Stimulated activated CD8-positive, alpha-beta memory T cell treated with anti-CD3 and anti-CD28 coated beads, Interleukin-4, amount 100 ng/mL, for 48 hours (primary cell): Measurements from ENCODE around the gene RPTOR.
"Not testable (repeated sequence)": the region's sequence is repeated elsewhere in the genome, so short reads cannot be mapped to it uniquely, and the experiment has no call there.

Experiments used
- DNase-seq: peaks from one replicate; pipeline ENCODE4 v3.0.0-alpha.2; 2020

Gene RPTOR

DNA sequence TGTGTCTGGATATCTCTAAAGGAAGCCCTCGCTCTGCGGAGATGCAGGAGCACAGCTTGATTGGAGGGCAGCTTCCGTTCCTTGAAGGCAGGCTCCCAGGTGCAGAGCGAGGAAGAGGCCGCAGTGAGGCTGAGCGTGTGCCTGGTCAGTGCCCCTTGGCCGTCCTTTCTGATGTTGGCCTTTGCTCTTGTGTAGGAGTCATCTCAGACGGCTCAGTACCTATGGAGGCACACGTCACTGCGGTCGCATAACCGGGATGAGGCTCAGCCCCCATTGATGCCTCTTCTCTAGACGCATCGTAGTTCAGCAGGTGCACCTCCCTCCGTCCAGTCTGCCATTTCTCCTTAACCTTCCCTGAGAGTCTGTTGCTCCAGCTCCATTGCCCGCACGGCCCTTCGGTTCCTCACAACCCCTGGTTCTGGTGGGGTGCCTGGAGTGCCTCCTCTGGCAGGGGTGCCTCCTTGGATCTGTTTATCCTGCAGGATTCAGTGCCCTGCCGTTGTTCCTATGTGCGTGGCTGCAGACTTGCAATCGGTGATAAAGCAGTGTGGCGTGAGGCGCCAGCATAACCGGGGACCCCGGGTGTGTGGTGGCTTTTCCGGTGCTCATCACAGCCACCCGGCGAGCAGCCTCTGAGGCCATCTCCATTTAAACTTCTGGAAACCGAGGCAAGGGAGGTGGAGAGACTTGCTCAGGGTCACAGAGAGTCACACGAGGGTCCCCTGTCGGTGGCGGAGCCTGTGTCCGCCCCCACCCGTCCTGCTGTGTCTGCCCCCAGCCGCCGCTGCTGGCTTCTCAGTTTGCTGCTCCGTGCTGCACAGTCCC is 258.2 kb downstream of the RPTOR start:
- no peak for DNase-seq

DNA sequence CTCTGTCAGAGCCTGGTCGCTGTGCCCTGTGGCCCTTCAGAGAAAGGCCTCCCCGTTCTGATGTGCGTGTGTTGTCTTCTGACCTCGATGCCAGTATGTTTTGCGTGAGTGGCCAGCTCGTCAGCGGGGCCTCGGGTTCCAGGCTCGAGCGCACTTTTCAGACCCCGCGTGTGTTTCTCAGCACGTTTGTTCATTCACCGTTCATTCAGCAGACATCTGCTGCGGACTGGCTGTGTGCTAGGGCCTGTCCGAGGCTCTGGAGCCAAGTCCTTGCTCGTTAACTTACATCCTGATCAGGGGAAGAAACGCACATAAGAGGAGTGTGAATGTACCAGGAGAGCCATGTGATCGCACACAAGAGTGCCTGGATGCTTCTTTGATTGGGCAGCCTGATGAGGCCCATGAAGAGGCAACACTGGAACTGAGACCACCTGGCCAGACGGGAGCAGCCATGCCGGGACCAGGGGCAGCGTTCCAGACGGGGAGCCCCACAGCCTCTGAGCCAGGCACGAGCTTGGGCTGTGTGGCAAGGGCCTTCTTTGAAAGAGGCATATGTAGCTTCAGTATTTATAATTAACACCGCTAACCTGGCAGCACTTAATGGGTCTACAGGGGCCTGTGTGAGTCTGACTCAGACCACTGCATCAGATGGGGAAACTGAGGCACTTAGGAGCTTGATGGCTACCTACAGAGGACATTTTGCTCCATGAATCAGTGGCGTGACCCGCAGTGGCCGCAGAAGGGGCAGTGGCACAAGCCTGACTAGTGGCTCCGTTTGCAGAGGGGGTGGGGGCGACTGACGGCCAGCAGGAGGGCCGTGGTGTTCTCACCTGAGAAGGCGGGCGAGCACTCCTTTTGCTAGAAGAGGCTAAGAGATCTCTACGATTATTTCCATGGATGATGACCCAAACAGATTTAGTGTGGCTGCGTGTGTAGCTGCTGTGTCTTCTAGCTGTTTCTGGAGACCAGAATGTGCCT is 259.1 kb downstream of the RPTOR start:
- no peak for DNase-seq

DNA sequence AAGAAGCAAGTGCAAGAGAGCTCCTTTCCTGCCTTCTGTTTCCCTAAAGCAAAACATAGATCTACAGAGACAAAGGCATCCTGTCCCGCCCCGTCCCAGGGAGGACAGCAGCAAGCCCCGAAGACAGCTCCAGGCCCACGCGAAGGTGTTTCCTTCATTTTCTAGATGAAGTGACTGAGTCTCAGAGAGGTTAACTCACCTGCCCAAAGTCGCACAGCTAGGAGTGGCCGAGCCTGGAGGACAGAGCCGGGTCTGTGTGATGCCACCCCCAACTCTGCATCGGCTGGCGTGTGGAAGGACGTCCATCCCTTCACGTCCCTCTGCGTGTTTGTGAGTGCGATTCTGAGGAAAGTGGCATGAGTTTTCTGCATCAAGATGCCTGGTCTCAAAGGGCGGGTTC is 259.8 kb downstream of the RPTOR start:
- DNase-seq = no peak

DNA sequence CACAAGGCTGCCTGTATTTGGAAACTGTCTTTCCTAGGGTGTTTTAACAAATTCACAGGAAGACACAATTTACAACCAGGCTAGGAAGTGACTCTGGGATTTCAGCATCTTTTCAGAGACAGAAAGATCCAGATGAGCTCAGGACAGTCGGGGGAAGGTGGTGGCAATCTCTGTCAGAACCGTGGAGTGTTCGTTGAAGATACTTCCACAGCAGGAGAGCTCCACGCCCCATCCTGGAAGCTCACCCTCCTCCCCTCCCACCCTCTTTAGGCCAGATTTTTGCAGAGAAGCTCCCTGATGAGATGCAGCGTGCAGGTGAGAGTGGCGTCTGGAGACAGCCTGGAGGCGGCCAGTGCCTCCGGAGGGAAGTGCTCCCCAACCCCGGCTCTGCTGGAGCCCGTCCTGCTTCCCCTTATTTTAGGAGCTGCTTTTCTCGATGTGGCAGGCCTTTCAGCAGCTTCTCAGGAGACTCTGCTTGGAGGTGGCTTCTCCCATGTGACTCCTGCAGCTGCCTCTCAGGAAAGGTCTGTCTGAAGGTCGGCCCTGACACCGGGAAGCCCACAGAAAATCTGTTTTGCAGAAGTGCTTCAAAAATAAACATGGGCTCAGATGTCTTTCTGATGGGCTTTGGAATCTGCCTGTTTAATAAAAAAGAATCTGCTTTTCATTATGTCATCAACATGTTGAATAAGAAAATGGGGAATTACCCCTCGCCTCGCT is 260.6 kb downstream of the RPTOR start:
- no peak for DNase-seq

DNA sequence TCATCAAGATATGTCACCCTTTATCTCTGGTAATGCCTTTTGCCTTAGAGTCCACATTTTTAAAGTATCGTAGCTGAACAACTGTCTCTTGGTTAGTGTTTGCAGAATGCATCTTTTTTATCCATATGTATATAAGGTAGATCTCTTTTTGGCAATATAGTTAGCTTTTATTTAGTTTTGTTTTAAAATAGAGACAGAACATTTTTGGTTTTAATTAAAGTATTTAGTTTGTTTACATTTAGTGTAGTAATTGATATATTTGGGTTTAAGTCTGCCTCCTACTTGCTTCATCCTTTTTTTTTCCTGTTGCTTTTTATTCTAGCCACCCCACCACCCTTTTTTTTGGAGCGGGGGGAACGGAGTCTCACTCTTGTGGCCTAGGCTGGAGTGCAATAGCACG is 262.4 kb downstream of the RPTOR start:
- no peak for DNase-seq

DNA sequence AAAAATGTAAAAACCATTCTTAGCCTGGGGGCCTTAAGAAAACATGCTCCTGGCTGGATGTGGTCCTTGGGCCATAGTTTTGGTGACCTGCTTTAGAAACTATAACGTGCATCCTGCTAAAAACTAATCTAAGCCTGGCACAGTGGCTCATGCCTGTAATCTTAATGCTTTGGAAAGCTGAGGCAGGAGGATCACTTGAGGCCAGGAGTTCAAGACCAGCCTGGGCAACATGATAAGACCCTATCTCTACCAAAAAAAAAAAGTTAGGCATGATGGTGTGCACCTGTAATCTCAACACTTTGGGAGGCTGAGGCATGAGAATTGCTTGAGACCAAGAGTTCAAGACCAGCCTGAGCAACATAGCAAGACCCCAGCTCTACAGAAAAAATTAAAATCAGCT is 263.2 kb downstream of the RPTOR start:
- no peak for DNase-seq

DNA sequence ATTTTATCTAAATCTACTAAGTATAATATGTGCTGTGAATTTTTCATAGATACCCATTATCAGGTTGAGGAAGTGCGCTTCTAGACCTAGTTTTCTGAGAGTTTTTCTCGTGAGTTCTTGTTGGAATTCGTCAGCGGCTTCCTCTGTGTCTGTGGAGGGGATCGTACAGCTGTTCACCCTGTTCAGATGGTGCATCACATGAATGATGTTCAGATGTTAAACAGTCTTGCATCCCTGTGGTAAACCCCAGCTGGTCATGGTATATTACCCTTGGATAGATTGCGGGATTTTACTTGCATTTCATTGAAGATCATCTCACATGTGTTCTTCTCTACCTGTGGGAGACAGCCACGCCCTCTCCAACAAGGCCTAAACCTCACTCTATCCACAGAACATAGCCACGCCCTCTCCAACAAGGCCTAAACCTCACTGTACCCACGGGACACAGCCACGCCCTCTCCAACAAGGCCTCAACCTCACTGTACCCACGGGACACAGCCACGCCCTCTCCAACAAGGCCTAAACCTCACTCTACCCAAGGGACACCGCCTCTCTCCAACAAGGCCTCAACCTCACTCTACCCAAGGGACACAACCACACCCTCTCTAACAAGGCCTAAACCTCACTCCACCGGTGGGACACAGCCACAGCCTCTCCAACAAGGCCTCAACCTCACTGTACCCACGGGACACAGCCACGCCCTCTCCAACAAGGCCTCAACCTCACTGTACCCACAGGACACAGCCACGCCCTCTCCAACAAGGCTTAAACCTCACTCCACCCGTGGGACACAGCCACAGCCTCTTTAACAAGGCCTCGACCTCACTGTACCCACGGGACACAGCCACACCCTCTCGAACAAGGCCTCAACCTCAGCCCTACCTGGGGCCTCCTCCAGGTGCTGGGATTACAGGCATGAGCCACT is 266.8 kb downstream of the RPTOR start:
- no peak for DNase-seq

DNA sequence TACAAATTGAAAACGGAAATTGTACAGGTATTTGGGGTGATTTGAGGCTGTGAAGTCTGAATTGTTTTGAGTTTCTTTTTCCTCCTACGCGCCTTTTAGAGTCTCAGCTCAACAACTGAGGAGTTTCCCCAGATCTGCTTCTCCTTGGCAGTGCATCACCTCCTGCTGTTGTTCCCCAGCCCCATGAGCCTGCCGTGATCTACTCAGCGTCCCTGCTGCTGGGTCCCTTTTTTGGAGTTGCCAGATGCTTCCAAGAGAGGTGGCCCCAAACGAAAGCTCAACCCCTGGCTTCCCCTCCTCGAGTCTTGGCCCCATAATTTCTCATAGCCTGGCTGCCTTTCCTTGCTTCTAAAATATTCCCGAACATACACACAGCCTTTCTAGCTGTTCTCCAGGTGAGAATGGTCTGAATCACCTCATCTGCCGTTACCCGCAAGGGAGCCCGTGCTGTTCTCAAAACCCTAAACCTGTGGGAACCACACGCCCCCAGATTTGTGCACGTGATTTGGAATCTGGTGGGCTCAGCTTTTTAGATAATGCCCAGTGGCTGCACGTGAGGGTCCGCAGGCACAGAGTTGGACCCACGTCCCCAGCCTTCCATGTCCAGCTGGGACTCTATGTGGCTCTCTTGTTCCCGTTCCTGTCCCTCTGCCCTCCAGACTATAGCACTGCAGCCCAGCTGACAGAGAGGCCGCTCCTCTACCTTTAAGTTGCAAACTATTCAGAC is 267.9 kb downstream of the RPTOR start:
- DNase-seq = no peak

DNA sequence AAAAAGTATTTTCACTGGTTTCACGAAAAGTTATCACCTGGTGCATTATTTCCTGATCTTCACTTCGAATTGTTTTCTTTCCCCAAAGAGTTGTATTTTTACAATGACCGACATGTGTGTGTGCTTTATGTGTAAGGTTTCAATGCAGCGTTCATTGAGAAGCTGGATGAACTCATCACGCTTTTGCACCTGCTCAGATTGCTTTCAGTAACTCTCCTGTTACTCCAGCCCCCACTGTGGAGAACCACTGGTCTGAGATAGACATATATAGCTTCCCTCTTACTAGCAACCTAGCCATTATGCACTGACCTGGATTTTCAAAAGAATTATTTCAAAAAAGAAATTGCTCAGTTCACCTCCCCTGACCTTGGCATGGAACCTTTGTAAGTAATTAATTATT is 268.7 kb downstream of the RPTOR start:
- no peak for DNase-seq

DNA sequence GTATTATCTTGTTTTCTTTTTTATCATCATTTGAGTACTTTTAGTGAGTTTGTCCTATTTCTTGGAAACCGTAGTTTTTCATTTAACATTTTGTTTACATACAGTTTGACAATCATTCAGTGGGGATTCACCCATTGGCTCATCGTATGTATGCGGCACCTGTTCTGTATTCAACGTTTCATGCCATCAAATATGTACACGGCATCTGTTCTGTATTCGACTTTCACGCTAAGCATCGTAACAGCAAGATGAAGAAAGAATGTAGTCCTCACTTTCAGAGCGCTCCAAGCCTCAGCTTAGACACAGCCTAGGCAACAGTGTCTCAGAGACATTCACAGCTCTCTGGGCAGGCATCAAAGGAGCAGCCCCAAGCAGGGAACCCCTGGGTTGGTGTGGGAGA is 269.9 kb downstream of the RPTOR start:
- DNase-seq = no peak

DNA sequence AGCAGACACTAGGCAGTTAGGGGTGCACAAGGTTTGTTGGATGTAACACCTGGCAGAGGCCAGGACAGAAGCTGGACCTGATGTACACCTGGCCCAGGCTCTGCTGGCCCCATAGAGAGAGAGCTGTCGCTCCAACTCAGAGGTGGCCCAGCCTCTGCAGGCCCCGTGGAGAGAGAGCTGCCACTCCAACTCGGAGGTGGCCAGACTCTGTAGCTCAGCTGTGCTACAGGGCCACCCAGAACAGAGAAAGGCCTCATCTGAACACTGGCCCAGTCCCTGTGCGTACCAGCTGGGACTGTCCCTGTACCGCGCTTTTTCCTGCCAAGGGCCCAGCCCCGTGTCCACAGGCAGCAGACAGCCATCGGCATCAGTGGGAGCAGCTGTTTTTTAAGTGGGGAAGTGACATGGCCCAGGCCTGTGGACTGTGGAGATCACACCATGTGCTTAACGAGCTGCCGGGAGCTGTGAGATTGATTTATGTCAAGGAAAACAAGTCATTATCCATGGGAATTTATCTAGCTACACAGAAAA is 270.6 kb downstream of the RPTOR start:
- no peak for DNase-seq

DNA sequence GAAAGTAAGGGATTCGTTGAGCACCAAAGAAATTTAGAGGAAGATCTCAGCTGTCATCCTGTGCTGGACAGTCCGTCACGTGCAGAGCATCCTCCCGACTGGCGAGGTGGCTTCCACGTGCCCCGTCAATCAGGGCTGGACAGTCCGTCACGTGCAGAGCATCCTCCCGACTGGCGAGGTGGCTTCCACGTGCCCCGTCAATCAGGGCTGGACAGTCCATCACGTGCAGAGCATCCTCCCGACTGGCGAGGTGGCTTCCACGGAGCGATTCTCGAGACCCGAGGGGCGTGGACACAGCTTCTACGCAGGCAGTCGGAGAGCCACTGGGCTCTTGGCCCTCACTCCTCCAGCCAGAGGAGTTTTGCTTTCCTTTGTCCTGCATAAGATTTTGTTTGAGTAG is 271.1 kb downstream of the RPTOR start:
- not testable (repeated sequence) for DNase-seq

DNA sequence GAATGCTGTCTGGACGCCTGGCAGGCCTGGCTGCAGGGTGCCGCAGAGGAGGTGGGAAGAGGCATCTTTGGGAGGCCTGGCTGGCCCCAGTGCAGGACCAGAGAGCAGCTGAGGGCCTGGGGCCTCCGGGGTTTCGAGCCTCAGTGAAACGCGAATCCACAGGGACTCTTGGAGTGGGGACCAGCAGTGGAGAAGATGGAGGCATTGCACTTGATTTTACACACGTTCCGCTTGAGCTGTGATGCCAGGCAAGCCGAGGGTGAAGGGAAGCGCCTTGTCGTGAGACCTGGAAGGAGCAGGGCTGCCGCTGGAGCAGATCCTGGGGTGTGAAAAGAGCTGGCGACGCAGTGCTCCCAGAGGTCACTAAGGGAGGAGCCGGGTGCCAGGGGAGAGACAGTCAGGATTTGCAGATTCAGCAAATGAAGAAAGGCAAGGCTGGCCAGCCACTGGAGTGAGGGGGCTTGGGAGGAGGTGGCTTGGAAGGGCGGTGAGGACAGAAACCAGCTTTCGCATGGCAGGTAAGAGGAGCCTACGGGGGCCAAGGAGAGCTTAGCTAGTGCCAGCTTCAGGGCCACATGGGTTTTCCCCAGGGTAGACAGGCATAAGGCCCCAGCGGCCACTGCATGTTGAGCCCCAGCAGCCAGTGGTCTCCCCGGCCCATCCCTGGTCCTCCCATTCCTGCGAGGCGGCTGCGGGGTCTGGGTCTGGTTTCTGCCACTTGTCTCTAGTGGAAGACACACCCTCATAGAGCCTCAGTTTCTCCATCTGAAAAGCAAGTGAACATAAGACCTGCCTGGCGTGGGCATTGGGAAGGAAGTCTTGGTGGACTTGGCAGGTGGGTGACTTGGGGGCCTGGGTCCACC is 271.8 kb downstream of the RPTOR start:
- DNase-seq = no peak

DNA sequence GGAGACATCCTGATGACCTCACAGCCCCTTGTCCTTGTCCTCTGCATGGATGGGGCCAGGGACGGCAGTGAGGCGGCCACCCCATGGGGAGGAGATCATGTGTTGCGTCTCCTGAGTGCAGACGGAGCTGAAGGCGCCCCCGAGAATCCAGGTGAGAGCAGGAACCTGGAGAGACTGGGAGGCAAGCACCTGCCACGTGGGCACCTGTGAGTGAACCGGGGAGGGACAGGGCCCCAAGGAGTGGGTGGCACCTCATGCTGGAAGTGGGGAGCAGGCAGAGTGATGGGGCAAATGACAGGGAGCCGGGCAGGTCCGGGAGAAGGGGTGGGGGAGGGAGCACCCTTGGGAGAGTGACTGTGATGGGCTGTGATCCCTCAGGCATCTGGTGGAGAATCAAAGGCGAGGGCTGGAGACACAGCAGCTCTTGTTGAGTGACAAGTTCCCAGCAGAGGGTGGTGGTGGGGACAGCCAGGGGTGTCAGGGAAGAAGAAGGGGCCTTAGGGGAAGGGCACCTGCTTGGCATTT is 272.7 kb downstream of the RPTOR start:
- no peak for DNase-seq

DNA sequence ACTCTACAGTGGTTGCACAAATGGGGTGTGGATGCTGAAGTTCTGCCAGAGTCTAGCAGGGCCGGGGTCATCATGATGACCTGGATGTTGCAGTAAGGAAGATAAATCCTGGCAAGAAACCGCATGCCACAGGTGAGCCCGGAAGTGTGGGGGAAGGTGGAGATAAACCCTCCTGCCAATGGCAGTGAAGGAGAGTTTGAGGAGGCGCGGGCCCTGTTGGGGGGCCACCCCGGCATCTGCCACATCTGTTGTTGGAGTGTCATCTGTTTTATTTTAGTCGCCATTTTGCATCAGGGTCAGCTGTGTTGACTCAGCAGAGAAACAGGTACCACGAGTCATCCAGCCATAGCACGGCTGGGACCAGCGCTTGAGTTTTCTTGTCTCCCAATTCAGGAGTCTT is 273.2 kb downstream of the RPTOR start:
- DNase-seq = no peak

DNA sequence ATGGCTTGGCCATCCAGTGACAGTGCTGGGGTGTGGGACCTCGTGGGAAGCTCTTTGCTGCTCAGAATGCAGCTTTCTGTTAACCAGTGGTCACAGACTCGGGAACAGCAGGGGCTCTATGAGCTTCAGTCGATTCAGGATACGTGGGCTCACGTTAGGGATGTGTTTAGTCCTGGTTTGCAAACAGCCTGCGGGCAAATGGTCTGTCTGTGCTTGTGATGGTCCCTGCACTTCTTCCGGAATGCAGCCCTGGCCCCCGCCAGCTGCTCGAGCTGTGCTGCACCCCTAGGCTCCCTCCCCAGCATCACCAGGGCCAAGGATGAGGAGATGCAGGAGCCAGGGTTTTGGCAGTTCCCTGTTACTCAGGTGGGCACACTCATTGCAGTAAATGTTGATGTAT is 274.2 kb downstream of the RPTOR start:
- DNase-seq = no peak

DNA sequence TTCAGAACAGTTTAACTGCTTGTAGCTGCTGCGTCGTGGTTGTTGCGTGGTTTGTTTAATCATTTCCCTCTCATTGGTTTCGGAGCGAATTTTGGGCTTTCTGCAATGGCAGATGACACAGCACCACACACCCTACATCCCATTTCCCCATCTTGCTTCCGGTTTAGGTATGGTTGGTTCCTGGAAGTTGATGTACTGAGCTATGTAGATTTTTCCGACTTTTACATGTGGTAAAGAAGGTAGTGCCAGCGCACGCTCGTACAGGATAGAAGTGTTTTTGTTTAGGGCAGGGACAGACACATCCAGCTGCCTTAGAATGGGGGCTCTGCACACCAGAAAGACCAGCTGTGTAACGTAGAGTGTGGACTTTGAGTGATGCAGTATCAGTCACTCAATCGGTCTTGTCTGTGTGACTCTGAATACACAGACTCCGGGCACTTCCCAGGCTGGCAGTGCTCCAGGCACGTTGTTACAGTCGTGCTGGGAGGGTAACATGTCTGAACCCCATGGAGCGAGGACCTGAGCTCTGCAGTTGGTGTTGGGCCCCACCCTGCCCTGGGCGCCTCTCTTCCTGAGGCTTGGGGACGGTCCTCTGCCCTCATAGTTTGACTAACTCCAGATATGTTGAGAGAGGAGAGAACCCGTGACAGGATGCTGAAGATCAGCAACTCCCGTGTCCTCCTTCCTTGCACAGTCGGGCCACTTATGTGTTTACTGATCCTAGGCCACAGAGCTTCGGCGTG is 275.0 kb downstream of the RPTOR start:
- DNase-seq = no peak

DNA sequence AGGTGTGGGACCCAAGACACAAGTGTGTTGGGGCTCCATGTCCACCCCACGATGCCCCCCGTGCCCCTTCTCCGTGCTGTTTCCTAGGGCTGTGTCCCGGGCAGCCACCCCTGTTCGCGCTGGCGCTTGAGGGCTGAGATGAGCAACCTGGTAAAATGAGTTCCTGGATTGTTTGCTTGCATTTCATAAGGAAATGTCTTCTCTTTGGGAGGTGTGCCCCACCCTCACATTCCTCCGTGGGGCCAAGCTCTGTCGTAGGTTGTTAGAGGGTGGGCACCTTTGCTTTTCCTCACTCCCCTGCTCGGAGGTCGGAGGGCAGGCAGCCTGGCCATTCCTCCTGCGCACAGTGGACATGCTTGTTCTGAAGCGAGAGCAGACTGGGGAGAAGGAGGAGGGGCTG is 275.7 kb downstream of the RPTOR start:
- no peak for DNase-seq

DNA sequence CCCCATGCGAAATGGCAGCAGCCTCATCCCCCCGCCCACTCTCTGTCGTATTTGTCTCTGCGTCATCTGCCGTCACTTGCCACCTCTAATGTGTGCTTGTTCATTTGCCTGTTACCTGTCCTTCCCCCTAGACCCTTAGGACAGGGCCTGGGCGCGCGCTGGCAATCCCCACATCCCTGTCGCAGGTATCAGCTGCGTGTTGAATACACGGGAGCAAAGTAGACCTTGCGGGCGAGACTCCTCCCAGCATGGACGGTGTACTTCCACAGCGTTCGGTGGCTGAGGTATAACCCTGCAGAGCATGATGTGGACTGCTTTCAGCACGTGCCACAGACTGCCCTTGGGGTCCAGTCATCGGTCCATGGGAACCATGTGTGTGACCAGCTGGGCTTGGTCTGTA is 276.9 kb downstream of the RPTOR start:
- DNase-seq = no peak
